HG02798 (cell line): ENCODE results near the gene SHISAL1.

ENCODE experiments used
- ATAC-seq: cut with Tn5 transposase; IDR thresholded peaks from one replicate; pipeline ENCODE4 v1.9.1; 2021; ENCODE audit warnings: mild to moderate bottlenecking; ENCODE audit not compliant: unreplicated experiment, poor library complexity

Gene SHISAL1

GRCh38 chr22:44200451-44200850 lies 112.3 kb downstream of the SHISAL1 start:
- no peak for ATAC-seq

- ATAC-seq: no peak
Observed at GRCh38 chr22:44199866-44200265, 112.9 kb downstream of the SHISAL1 start.

- ATAC-seq: no peak
Observed at GRCh38 chr22:44199164-44199563, 113.6 kb downstream of the SHISAL1 start.

GRCh38 chr22:44197271-44197670 lies 115.5 kb downstream of the SHISAL1 start:
- ATAC-seq: no peak

- no peak for ATAC-seq
Observed at GRCh38 chr22:44196731-44197131, 116.0 kb downstream of the SHISAL1 start.

- ATAC-seq: no peak
Observed at GRCh38 chr22:44196241-44196640, 116.5 kb downstream of the SHISAL1 start.

- no peak for ATAC-seq
Observed at GRCh38 chr22:44195189-44195871, 117.4 kb downstream of the SHISAL1 start.

- ATAC-seq: no peak
Observed at GRCh38 chr22:44194569-44194968, 118.2 kb downstream of the SHISAL1 start.
